Spleen (tissue), 7 donors: ENCODE results near the gene SMIM15.

Experiments used
- POLR2A ChIP-seq, 3 donors: fragments of 450-650 bp; IDR thresholded peaks; one replicate each; pipeline ENCODE4 v1.5.1; 2017; ENCODE audit warnings: antibody characterized with exemption in 3 of 3, mild to moderate bottlenecking in 1 of 3
- POLR2AphosphoS5 ChIP-seq, 3 donors: sonication (generic); formaldehyde crosslinking; IDR thresholded peaks; one replicate each; pipeline ENCODE4 v1.5.1; 2017; ENCODE audit warnings: antibody characterized with exemption in 3 of 3
- TF ChIP-seq, protein P1 (sequence below), 11 experiments: fragments of 200-600 bp in 7 of 11; fragments of 450-650 bp in 4 of 11; sonication (generic) in 4 of 11; IDR thresholded peaks in 8 of 11; conservative IDR thresholded peaks in 3 of 11; 1 replicate in 7 of 11; 2 replicates in 4 of 11; pipeline versions ENCODE4 v1.4.0 to v1.8.0; 2016 to 2021; ENCODE audit warnings: antibody characterized with exemption in 11 of 11, inconsistent platforms in 4 of 11, mild to moderate bottlenecking in 1 of 11
- donor health status: DM: no; HTN: no; CAD: no; lungs with moderate emphysema.
- donor health status: DM: no; HTN: no; CAD: no.
- donor health status: DM: no; HTN: no; CAD: no.

DNA sequence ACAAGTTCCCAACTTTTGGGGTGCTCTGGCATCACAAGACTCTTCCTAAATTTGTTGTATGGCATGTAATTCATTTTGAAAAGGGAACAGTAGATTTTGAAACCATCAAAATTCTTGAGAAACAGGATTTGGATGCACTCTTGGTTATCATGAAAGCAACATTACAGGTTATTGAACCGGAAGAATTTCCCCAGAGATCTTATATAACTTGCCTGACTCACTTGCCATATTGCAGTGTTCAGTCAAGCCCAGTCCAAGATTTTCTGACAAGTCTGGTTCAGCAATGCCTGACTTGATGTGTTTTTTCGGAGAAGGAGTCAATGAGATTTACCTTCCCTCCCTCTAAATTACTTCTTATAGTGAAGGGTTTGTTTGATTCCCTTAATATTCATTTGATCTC lies 32.0 kb downstream of the SMIM15 start:
- TF ChIP-seq, protein P1, sequence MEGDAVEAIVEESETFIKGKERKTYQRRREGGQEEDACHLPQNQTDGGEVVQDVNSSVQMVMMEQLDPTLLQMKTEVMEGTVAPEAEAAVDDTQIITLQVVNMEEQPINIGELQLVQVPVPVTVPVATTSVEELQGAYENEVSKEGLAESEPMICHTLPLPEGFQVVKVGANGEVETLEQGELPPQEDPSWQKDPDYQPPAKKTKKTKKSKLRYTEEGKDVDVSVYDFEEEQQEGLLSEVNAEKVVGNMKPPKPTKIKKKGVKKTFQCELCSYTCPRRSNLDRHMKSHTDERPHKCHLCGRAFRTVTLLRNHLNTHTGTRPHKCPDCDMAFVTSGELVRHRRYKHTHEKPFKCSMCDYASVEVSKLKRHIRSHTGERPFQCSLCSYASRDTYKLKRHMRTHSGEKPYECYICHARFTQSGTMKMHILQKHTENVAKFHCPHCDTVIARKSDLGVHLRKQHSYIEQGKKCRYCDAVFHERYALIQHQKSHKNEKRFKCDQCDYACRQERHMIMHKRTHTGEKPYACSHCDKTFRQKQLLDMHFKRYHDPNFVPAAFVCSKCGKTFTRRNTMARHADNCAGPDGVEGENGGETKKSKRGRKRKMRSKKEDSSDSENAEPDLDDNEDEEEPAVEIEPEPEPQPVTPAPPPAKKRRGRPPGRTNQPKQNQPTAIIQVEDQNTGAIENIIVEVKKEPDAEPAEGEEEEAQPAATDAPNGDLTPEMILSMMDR (IDR thresholded peaks at IDR 0.05 in 8 of 11, conservative IDR thresholded peaks at IDR 0.05 in 3 of 11): no peak
- TF ChIP-seq POLR2A (IDR thresholded peaks at IDR 0.05) (no peak), POLR2AphosphoS5 (IDR thresholded peaks at IDR 0.05) (no peak)
